K562 (cell line): ENCODE data around the gene ABLIM2. TPM values are rescaled to one million over a fixed set of nuclear protein-coding genes. Genes with fewer than 3 reads are reported as not detected.

Experiments
- ATF7 ChIP-seq: fragments of 450-650 bp; IDR thresholded peaks from 2 replicates; pipeline ENCODE4 v1.7.1; 2014; ENCODE audit warnings: mild to moderate bottlenecking, moderate library complexity
- CUX1 ChIP-seq: fragments of 200-800 bp; sonication (Bioruptor generic); IDR thresholded peaks from 2 replicates; pipeline ENCODE4 v1.6.1; 2016; ENCODE audit warnings: missing genetic modification characterization, missing compliant biosample characterization
- GATA2 ChIP-seq: sonication (generic); formaldehyde crosslinking; IDR thresholded peaks from 2 replicates; pipeline ENCODE4 v1.4.0; 2020; ENCODE audit warnings: mild to moderate bottlenecking, missing genetic modification reagents
- IFI16 ChIP-seq: fragments of 250-450 bp; sonication (Bioruptor Pico); IDR thresholded peaks from 2 replicates; pipeline ENCODE4 v2.1.2; 2022; ENCODE audit warnings: mild to moderate bottlenecking, inconsistent platforms
- OTX1 ChIP-seq: fragments of 450-650 bp; formaldehyde crosslinking; IDR thresholded peaks from 2 replicates; pipeline ENCODE4 v1.4.0; 2022; ENCODE audit warnings: mild to moderate bottlenecking
- RCOR1 ChIP-seq, 2 experiments: IDR thresholded peaks; 2 replicates each; pipeline ENCODE4 v1.6.1; 2012; ENCODE audit warnings: low read depth in 2 of 2, low read length in 2 of 2, borderline replicate concordance in 1 of 2, improper control_type of control experiment in 1 of 2
- SMAD1 ChIP-seq: fragments of 150-350 bp; IDR thresholded peaks from 2 replicates; pipeline ENCODE4 v1.6.1; 2014; ENCODE audit warnings: low read length, low read depth; ENCODE audit not compliant: partially characterized antibody
- STAT5B ChIP-seq: fragments of 250-450 bp; sonication (Bioruptor Pico); IDR thresholded peaks from 2 replicates; pipeline ENCODE4 v1.8.0; 2021; ENCODE audit warnings: mild to moderate bottlenecking, inconsistent platforms
- ZNF507 ChIP-seq: conservative IDR thresholded peaks from 2 replicates; pipeline ENCODE4 v1.6.1; 2017; ENCODE audit warnings: missing genetic modification characterization, missing compliant biosample characterization
- polyA plus RNA-seq, 8 experiments: library from polyadenylated mRNA; depleted of rRNA in 4 of 8; stranded (reverse) in 5 of 8; unstranded in 3 of 8; fragments of >200 nt; fragmentation: Nextera tagmentation in 2 of 8; fragmentation: Illumina TruSeq in 1 of 8; extraction: Ambion mirVana in 2 of 8; extraction: Trizol in 1 of 8; gene quantifications; 2 replicates each; pipeline versions ENCODE4 v1.2.1 to v1.2.3, GENCODE V29; 2011 to 2014; ENCODE audit warnings: inconsistent platforms in 1 of 8, missing spikeins in 1 of 8
- total RNA-seq, 7 experiments: library from RNA; depleted of rRNA in 6 of 7; stranded (reverse); fragments of >200 nt in 6 of 7; fragmentation: Illumina TruSeq in 2 of 7; extraction: Trizol in 2 of 7; gene quantifications; 2 replicates each; pipeline versions ENCODE4 v1.2.1 to v1.2.3, GENCODE V29; 2011 to 2021; ENCODE audit warnings: low replicate concordance in 1 of 7

ABLIM2 gene
- total and polyA plus RNA-seq, 9 of the 15 experiments (the other 6 are each of a cell fraction or from before 2014, with no cell fraction given): not detected

- TF ChIP-seq CUX1 (CRISPR knock-in tag): no peak
- TF ChIP-seq OTX1: no peak
- no peak for TF ChIP-seq IFI16
- TF ChIP-seq SMAD1: no peak
- TF ChIP-seq ATF7: no peak
- TF ChIP-seq RCOR1 (IDR thresholded peaks at IDR 0.05; ENCODE audit: borderline replicate concordance in 1 of 2, low read depth in 2 of 2, low read length in 2 of 2): no peak
- TF ChIP-seq STAT5B: no peak
- TF ChIP-seq GATA2 (CRISPR knock-in tag): no peak
- no peak for TF ChIP-seq ZNF507 (tag)
Measured at GRCh38 chr4:7970361-7970946, 188.2 kb downstream of the ABLIM2 start (continued).
